ENCODE results near the gene MYOM1.

GRCh38 chr18:3233433-3234168 is 13.8 kb upstream of the MYOM1 start:
- TF ChIP-seq CTCF (conservative IDR thresholded peaks at IDR 0.05; ENCODE audit: low read depth, low read length): no peak
- TF ChIP-seq EZH2 (IDR thresholded peaks at IDR 0.05; ENCODE audit: low read length, unreplicated experiment): no peak
- no peak for TF ChIP-seq EZH2phosphoT487 (IDR thresholded peaks at IDR 0.05; ENCODE audit: borderline replicate concordance, low read length)
